NCI-H1105 (cell line): ENCODE results near the gene NCLN.
A peak's percentile ranks its signal among the peaks of the same experiment; 100 is the strongest.
"Not testable (repeated sequence)": the region's sequence is repeated elsewhere in the genome, so short reads cannot be mapped to it uniquely, and the experiment has no call there.

Experiments used
- DNase-seq: peaks from one replicate; lab custom pipeline; 2025; lab: John Stamatoyannopoulos, UW

Gene NCLN

GRCh38 chr19:3183721-3184641 is 1.7 kb upstream of the NCLN start:
- DNase-seq, result no peak

GRCh38 chr19:3184847-3185460 is 776 bp upstream of the NCLN start:
- DNase-seq, result peak; percentile 56

GRCh38 chr19:3186160-3186688 is 494 bp downstream of the NCLN start:
- no peak for DNase-seq

- no peak for DNase-seq
These were observed 1.3 kb downstream of the NCLN start for GRCh38 chr19:3186891-3187661.

GRCh38 chr19:3187662-3188511 is 2.2 kb downstream of the NCLN start:
- no peak for DNase-seq

GRCh38 chr19:3188627-3189596 is 3.2 kb downstream of the NCLN start:
- DNase-seq, result no peak

- no peak for DNase-seq
These were observed 4.2 kb downstream of the NCLN start for GRCh38 chr19:3189702-3190469.

- no peak for DNase-seq
These were observed 4.7 kb downstream of the NCLN start for GRCh38 chr19:3190470-3190770.

GRCh38 chr19:3190921-3191805 is 5.4 kb downstream of the NCLN start:
- no peak for DNase-seq

GRCh38 chr19:3191806-3192104 is 6.0 kb downstream of the NCLN start:
- DNase-seq, result not testable (repeated sequence)

- no peak for DNase-seq
These were observed 6.5 kb downstream of the NCLN start for GRCh38 chr19:3192228-3192635.

- no peak for DNase-seq
These were observed 7.0 kb downstream of the NCLN start for GRCh38 chr19:3192684-3193083.

GRCh38 chr19:3193256-3194105 is 7.8 kb downstream of the NCLN start:
- no peak for DNase-seq

GRCh38 chr19:3194106-3195087 is 8.7 kb downstream of the NCLN start:
- DNase-seq, result no peak

GRCh38 chr19:3196064-3196932 is 10.6 kb downstream of the NCLN start:
- DNase-seq, result no peak

GRCh38 chr19:3196933-3197205 is 11.1 kb downstream of the NCLN start:
- DNase-seq, result no peak
